Testis (tissue), 2 donors: ENCODE measurements around the gene CENPT.

ENCODE experiments used
- CTCF ChIP-seq, 3 experiments: fragments of 450-650 bp in 2 of 3; fragments of 200-600 bp in 1 of 3; sonication (generic) in 1 of 3; IDR thresholded peaks; one replicate each; pipeline ENCODE4 v1.5.1; 2016 to 2019; ENCODE audit warnings: antibody characterized with exemption in 3 of 3, mild to moderate bottlenecking in 2 of 3, moderate library complexity in 1 of 3
- POLR2A ChIP-seq: fragments of 450-650 bp; IDR thresholded peaks from one replicate; pipeline ENCODE4 v1.6.1; 2017; ENCODE audit warnings: antibody characterized with exemption, mild to moderate bottlenecking, moderate library complexity

- TF ChIP-seq POLR2A: no peak
- TF ChIP-seq CTCF (IDR thresholded peaks at IDR 0.05): no peak
These were observed 32.0 kb upstream of the CENPT start for GRCh38 chr16:67879462-67879861.
